Mucosa of descending colon (tissue), 3 donors: ENCODE measurements around the gene RFX4. TPM values are rescaled to one million over a fixed set of nuclear protein-coding genes. Genes with fewer than 3 reads are reported as not detected.

Source experiments
- ATAC-seq: fragments of 200-7000 bp; cut with Tn5 transposase; one replicate; pipeline ENCODE4 v1.9.1; 2020; ENCODE audit warnings: mild to moderate bottlenecking, moderate library complexity
- DNase-seq, 3 donors: peaks; one replicate each; pipeline ENCODE4 v3.0.0-alpha.2; 2020
- H3K36me3 ChIP-seq: fragments of 200-600 bp; one replicate; pipeline ENCODE4 v1.8.0; 2021; ENCODE audit warnings: low read depth, mild to moderate bottlenecking
- H3K4me1 ChIP-seq: fragments of 200-600 bp; one replicate; pipeline ENCODE4 v1.8.0; 2021; ENCODE audit warnings: low read depth, mild to moderate bottlenecking
- H3K4me3 ChIP-seq: fragments of 200-600 bp; one replicate; pipeline ENCODE4 v1.8.0; 2021; ENCODE audit warnings: mild to moderate bottlenecking
- H3K9me3 ChIP-seq: fragments of 200-600 bp; one replicate; pipeline ENCODE4 v1.8.0; 2021; ENCODE audit warnings: mild to moderate bottlenecking
- intact Hi-C, 2 donors: fragments of 100-400 bp; cut with DNase I in 1 of 2; cut with micrococcal nuclease in 1 of 2; formaldehyde crosslinking; loops; one replicate each; pipeline versions ENCODE4 v1.11.0 to v1.11.1; 2022; cut with DNase I, micrococcal nuclease
- total RNA-seq, 3 donors: library from RNA; stranded (reverse); fragmentation: NEBNext Ultra II Directional in 2 of 3; extraction: Animal tissue kit (Norgen Biotek cat#: 25700) in 2 of 3; gene quantifications; one replicate each; pipeline versions ENCODE4 v1.2.1 to v1.2.4, GENCODE V29; 2021 to 2023
- TF ChIP-seq, protein P1 (sequence below): fragments of 200-600 bp; IDR thresholded peaks from one replicate; pipeline ENCODE4 v1.8.0; 2022; ENCODE audit warnings: antibody characterized with exemption, mild to moderate bottlenecking
- donor health status: DM: no; HTN: no; CAD: no; lungs with moderate emphysema.
- donor health status: DM: no; HTN: no; CAD: no.
- donor health status: DM: no; HTN: yes; CAD: no.

RFX4 gene
- total RNA-seq, 3 donors from 2014 or later: not detected

DNA sequence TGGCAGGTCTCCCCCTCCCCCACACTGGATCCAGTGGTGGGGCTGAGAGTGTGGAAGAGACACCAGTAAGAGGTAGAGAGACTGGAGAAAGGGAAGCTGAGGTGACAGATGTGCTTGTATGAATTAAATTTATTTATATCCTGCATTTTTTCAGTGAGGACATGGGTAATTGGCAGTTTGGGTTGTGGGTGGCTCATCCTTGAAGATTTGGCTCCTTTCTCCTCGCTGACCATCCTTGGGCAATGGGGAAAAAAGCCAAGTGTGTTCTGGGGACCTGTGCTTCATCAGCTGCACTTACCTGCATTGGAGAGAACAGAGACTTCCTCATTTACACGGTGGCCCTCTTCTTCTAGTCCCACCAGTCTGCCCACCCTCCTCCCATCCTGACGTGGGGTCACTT is 86.4 kb downstream of the RFX4 start:
- H3K4me3 ChIP-seq: no peak overlapping the region
- TF ChIP-seq, protein P1, sequence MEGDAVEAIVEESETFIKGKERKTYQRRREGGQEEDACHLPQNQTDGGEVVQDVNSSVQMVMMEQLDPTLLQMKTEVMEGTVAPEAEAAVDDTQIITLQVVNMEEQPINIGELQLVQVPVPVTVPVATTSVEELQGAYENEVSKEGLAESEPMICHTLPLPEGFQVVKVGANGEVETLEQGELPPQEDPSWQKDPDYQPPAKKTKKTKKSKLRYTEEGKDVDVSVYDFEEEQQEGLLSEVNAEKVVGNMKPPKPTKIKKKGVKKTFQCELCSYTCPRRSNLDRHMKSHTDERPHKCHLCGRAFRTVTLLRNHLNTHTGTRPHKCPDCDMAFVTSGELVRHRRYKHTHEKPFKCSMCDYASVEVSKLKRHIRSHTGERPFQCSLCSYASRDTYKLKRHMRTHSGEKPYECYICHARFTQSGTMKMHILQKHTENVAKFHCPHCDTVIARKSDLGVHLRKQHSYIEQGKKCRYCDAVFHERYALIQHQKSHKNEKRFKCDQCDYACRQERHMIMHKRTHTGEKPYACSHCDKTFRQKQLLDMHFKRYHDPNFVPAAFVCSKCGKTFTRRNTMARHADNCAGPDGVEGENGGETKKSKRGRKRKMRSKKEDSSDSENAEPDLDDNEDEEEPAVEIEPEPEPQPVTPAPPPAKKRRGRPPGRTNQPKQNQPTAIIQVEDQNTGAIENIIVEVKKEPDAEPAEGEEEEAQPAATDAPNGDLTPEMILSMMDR: no peak
- DNase-seq (no peak), ATAC-seq (no peak)
- no peaks in the 10 kb centered on the region for H3K9me3 ChIP-seq
- H3K36me3 ChIP-seq: no peaks in the 10 kb centered on the region
- intact Hi-C loops: no loop called here
- H3K4me1 ChIP-seq: no peaks in the 10 kb centered on the region

DNA sequence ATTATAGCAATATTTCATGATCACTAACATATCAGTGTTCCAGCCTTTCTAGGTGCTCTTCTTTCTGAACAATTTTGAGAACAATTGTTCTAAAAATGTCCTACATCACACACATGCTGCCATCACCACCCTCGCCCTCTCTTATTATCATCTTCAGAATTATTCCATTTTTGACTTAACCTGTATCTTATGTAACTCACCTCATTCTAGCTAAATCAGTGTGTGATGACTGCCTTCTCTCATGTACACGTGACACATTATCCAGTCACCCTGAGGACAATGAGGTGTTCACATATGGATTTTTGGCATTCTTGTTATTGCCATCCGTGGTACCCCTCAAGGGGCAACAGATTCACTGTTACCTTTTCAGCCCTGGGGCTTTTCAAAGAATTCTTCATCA is 87.3 kb downstream of the RFX4 start:
- intact Hi-C loops: no loop called here
- no peak for ATAC-seq
- Histone ChIP-seq H3K4me1 (no peaks in the 10 kb centered on the region), H3K9me3 (no peaks in the 10 kb centered on the region), H3K36me3 (no peaks in the 10 kb centered on the region), H3K4me3 (no peak overlapping the region)
- DNase-seq: no peak
- TF ChIP-seq, protein P1: no peak

DNA sequence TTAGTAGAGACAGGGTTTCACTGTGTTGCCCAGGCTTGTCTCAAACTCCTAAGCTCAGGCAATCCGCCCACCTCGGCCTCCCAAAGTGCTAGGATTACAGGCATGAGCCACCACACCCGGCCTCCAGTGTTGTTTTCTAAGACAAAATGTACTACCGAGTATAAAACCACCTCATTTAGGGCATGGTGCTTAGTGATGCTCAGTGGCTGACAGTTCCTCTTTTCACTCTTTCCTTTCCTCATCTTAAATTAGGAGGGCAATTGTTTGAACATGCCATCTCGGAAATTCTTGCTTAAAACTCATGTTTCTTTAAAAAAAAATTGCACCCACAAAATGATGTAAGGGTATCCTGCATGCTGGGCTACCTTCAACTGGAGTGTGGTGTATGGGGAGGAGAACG is 89.0 kb downstream of the RFX4 start:
- no peak overlapping the region for H3K4me3 ChIP-seq
- ATAC-seq (no peak), DNase-seq (no peak)
- no peaks in the 10 kb centered on the region for H3K36me3 ChIP-seq
- TF ChIP-seq, protein P1: no peak
- H3K9me3 ChIP-seq: no peaks in the 10 kb centered on the region
- intact Hi-C loops: no loop called here
- no peaks in the 10 kb centered on the region for H3K4me1 ChIP-seq

DNA sequence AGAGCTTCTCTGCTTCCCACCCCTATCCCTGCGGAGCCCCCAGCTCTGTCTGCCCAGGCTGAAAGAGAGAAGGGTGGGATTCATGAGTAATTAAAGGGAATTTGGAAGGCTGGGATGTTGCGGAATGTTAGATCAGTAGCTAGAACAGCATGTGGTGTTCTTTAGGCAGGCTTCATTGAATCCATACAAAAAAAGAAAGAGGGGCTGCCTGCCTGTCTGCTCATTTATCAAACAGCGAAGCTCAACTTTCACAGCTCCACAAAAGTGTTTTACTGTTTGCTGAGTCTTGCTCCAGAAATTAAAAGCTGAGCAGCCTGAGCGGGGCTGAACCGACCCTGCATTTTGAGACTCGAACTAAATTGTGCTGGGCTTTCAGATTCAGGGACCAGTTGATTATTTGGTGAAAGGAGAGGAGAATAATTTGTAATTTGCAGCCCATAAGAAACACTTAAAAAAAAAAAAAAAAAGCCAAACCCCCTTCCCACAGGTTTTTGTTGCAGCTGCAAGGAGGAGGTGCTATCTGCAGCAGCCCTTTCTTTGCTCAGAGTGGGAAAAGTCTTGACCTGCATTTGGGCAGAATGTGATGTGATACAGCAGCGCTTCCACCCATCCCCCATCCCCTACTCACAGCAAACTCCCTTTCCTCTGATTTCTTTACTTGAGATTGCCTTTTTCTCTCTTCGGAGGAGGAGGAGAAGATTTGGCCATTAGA is 89.7 kb downstream of the RFX4 start:
- ATAC-seq (no peak), DNase-seq (no peak)
- no peaks in the 10 kb centered on the region for H3K36me3 ChIP-seq
- TF ChIP-seq, protein P1: no peak
- H3K4me1 ChIP-seq: no peaks in the 10 kb centered on the region
- no peaks in the 10 kb centered on the region for H3K9me3 ChIP-seq
- H3K4me3 ChIP-seq: no peak overlapping the region
- intact Hi-C loops: no loop called here

DNA sequence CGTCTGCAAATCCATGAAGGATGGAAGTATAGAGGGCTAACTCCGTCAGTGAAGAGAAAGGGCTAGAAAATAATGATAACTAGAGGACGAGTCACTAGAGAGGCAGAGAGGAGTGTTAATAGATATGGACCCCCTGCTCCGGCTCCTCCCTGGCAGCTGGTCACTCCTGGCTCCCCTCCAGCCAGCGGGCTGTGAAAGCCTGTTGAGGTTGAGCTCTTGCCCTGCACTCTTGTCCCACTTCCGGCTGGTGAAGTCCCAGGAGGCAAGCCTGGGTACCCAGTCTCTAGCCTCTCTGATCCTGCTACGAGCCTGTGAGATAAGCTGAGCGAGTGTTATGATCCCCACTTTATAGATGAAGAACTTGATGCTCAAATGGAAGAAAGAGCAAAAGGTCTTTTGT is 90.3 kb downstream of the RFX4 start:
- ATAC-seq (no peak), DNase-seq (no peak)
- TF ChIP-seq, protein P1: no peak
- intact Hi-C loops: no loop called here
- Histone ChIP-seq H3K9me3 (no peaks in the 10 kb centered on the region), H3K4me3 (no peak overlapping the region), H3K36me3 (no peaks in the 10 kb centered on the region), H3K4me1 (no peaks in the 10 kb centered on the region)
